ENCODE results near the gene XXYLT1. TPM values are rescaled to one million over a fixed set of nuclear protein-coding genes. Genes with fewer than 3 reads are reported as not detected.

Gene XXYLT1
- total RNA-seq, 1 donor from 2014 or later = 42.9 TPM

GRCh38 chr3:195146131-195146530, 124.8 kb downstream of the XXYLT1 start:
- H3K27ac Mint-ChIP-seq = no peak overlapping the region
- H3K4me1 Mint-ChIP-seq = peaks cover 17% of the 10 kb centered on the region
- no peak for TF ChIP-seq CTCF (IDR thresholded peaks at IDR 0.05; ENCODE audit: unreplicated experiment)
- H3K27me3 Mint-ChIP-seq (ENCODE audit: low read depth) = no peaks in the 10 kb centered on the region
- DNase-seq (ENCODE audit: low spot score in 2 of 2, unreplicated experiment in 2 of 2) = no peak
- no peak overlapping the region for H3K4me3 Mint-ChIP-seq
- peaks cover 9% of the 10 kb centered on the region for H3K9me3 Mint-ChIP-seq
- peaks cover 14% of the 10 kb centered on the region for H3K36me3 Mint-ChIP-seq

GRCh38 chr3:195145579-195145978, 125.4 kb downstream of the XXYLT1 start:
- Mint-ChIP-seq H3K4me3 (no peak overlapping the region), H3K27me3 (ENCODE audit: low read depth) (no peaks in the 10 kb centered on the region), H3K9me3 (peaks cover 14% of the 10 kb centered on the region), H3K27ac (no peak overlapping the region), H3K36me3 (peaks cover 20% of the 10 kb centered on the region), H3K4me1 (peaks cover 17% of the 10 kb centered on the region)
- no peak for TF ChIP-seq CTCF (IDR thresholded peaks at IDR 0.05; ENCODE audit: unreplicated experiment)
- DNase-seq (ENCODE audit: low spot score in 2 of 2, unreplicated experiment in 2 of 2) = no peak

DNA sequence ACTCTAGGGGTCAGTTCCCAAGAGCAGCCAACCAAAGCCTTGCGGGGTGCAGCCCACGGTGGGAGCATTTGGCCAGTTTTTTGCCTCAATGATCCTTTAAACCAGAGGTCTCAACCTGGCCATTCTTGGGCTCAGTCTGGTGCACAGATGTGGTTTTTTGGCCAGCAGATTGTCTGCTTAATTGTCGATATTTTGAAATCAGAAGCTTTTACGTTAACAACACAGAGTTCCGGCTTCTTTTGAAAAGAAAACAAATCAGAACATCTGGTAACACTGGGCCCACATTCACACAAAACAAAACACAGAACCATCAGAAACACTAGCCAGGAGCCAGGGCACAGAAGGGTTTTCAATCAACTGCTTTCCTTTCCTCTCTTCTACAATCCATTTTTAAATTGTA, 127.7 kb downstream of the XXYLT1 start:
- Mint-ChIP-seq H3K9me3 (peaks cover 18% of the 10 kb centered on the region), H3K4me3 (no peak overlapping the region), H3K36me3 (peaks cover 24% of the 10 kb centered on the region), H3K27ac (no peak overlapping the region), H3K4me1 (peaks cover 8% of the 10 kb centered on the region), H3K27me3 (ENCODE audit: low read depth) (no peaks in the 10 kb centered on the region)
- no peak for TF ChIP-seq CTCF (IDR thresholded peaks at IDR 0.05; ENCODE audit: unreplicated experiment)
- DNase-seq (ENCODE audit: low spot score in 2 of 2, unreplicated experiment in 2 of 2) = no peak

GRCh38 chr3:195142519-195142918, 128.4 kb downstream of the XXYLT1 start:
- H3K27me3 Mint-ChIP-seq (ENCODE audit: low read depth) = no peaks in the 10 kb centered on the region
- peaks cover 24% of the 10 kb centered on the region for H3K36me3 Mint-ChIP-seq
- H3K4me1 Mint-ChIP-seq = peaks cover 6% of the 10 kb centered on the region
- TF ChIP-seq CTCF (IDR thresholded peaks at IDR 0.05; ENCODE audit: unreplicated experiment) = no peak
- no peak for DNase-seq (ENCODE audit: low spot score in 2 of 2, unreplicated experiment in 2 of 2)
- H3K4me3 Mint-ChIP-seq = no peak overlapping the region
- peaks cover 18% of the 10 kb centered on the region for H3K9me3 Mint-ChIP-seq
- H3K27ac Mint-ChIP-seq = no peak overlapping the region

DNA sequence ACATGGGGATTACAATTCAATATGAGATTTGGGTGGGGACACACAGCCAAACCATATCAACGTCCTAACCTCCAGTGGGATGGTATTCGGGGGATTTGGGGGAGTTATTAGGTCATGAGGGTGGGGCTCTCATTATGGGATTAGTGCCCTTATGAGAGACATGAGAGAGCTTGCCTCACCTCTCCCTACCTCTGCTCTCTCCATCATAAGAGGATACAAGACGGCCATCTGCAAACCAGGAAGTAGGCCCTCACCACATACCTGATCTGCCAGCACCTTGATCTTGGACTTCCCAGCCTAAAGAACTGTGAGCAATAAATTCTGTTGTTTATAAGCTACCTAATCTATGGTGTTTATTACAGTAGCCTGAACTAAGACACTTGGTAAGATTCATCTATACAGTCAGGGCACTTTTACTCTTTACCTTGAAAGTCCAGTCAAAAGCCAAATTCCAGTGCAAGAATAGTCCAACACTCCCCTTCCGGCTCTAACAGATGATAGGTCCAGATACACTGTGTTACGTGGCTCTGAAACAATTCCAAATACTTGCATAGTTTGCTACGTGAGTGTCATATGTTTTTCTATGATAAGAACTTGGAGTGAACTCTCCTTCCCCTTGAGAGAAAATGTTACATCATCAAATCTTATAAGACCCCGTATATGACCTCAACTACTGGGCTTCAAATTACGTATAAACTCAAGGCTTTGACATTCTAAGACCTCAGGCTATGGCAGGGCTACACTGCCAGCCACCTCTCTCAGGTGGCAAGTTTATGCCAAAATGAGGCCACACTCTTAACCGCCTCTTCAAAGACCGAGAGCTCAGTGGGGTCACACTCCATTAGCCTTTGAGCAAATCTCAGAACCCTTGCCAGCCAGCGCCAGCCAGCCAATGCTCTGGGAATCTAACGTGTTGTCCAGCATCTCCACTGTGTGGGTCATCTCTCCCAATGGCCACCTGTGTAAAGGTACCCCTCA, 129.9 kb downstream of the XXYLT1 start:
- peaks cover 24% of the 10 kb centered on the region for H3K36me3 Mint-ChIP-seq
- no peak overlapping the region for H3K27ac Mint-ChIP-seq
- H3K4me3 Mint-ChIP-seq = no peak overlapping the region
- no peak for DNase-seq (ENCODE audit: low spot score in 2 of 2, unreplicated experiment in 2 of 2)
- TF ChIP-seq CTCF (IDR thresholded peaks at IDR 0.05; ENCODE audit: unreplicated experiment) = no peak
- H3K27me3 Mint-ChIP-seq (ENCODE audit: low read depth) = no peaks in the 10 kb centered on the region
- peaks cover 6% of the 10 kb centered on the region for H3K4me1 Mint-ChIP-seq
- peaks cover 18% of the 10 kb centered on the region for H3K9me3 Mint-ChIP-seq
